MM.1S (cell line): ENCODE results near the gene NDUFB2.
"Not testable (repeated sequence)": the region's sequence is repeated elsewhere in the genome, so short reads cannot be mapped to it uniquely, and the experiment has no call there.

Experiments used
- DNase-seq: peaks from one replicate; pipeline ENCODE4 v3.0.0-alpha.2; 2015
- H2AFZ ChIP-seq: fragments of 300-600 bp; sonication (generic); 2 replicates; pipeline ENCODE4 v1.6.0; 2016; ENCODE audit warnings: antibody characterized with exemption, low read length
- H3F3A ChIP-seq: fragments of 300-600 bp; sonication (generic); 2 replicates; pipeline ENCODE4 v1.6.1; 2016; ENCODE audit warnings: mild to moderate bottlenecking, antibody characterized with exemption, low read length, moderate library complexity, mixed read lengths; ENCODE audit not compliant: insufficient read depth
- H3K27ac ChIP-seq: fragments of 300-600 bp; sonication (generic); 2 replicates; pipeline ENCODE4 v1.5.1; 2016; ENCODE audit warnings: mild to moderate bottlenecking, low read length
- H3K27me3 ChIP-seq: fragments of 300-600 bp; sonication (generic); replicated peaks from 2 replicates; pipeline ENCODE4 v1.6.0; 2016; ENCODE audit warnings: low read length; ENCODE audit not compliant: insufficient read depth
- H3K36me3 ChIP-seq: fragments of 300-600 bp; sonication (generic); replicated peaks from 2 replicates; pipeline ENCODE4 v1.6.1; 2016; ENCODE audit warnings: mild to moderate bottlenecking, low read length, mixed read lengths; ENCODE audit not compliant: insufficient read depth
- H3K4me1 ChIP-seq: fragments of 300-600 bp; sonication (generic); 2 replicates; pipeline ENCODE4 v1.6.1; 2016; ENCODE audit warnings: low read length, mixed read lengths
- H3K4me2 ChIP-seq: fragments of 300-600 bp; sonication (generic); 2 replicates; pipeline ENCODE4 v1.6.0; 2016; ENCODE audit warnings: low read depth, low read length
- H3K4me3 ChIP-seq: fragments of 300-600 bp; sonication (generic); 2 replicates; pipeline ENCODE4 v1.5.1; 2016; ENCODE audit warnings: low read length, mixed read lengths
- H3K79me2 ChIP-seq: fragments of 300-600 bp; sonication (generic); 2 replicates; pipeline ENCODE4 v1.6.1; 2016; ENCODE audit warnings: mixed run types, low read length, mixed read lengths
- H3K9ac ChIP-seq: fragments of 300-600 bp; sonication (generic); 2 replicates; pipeline ENCODE4 v1.6.1; 2016; ENCODE audit warnings: low read length, mixed read lengths
- H3K9me2 ChIP-seq: fragments of 300-600 bp; sonication (generic); replicated peaks from 2 replicates; pipeline ENCODE4 v1.6.1; 2016; ENCODE audit warnings: mild to moderate bottlenecking, low read length, mixed read lengths; ENCODE audit not compliant: insufficient read depth
- H3K9me3 ChIP-seq: fragments of 300-600 bp; sonication (generic); replicated peaks from 2 replicates; pipeline ENCODE4 v1.6.1; 2016; ENCODE audit warnings: mild to moderate bottlenecking, low read length, mixed read lengths; ENCODE audit not compliant: insufficient read depth
- H4K20me1 ChIP-seq: fragments of 300-600 bp; sonication (generic); 2 replicates; pipeline ENCODE4 v1.6.1; 2016; ENCODE audit warnings: mild to moderate bottlenecking, low read length, moderate library complexity, mixed read lengths; ENCODE audit not compliant: insufficient read depth
- CTCF ChIP-seq: fragments of 300-600 bp; sonication (generic); IDR thresholded peaks from 2 replicates; pipeline ENCODE4 v1.5.1; 2016; ENCODE audit warnings: antibody characterized with exemption, low read length, mixed read lengths
- EZH2 ChIP-seq: fragments of 300-600 bp; sonication (generic); optimal IDR thresholded peaks from 2 replicates; pipeline ENCODE3; 2017; ENCODE audit warnings: low read depth, mild to moderate bottlenecking, antibody characterized with exemption, low read length, mixed read lengths
- EZH2phosphoT487 ChIP-seq: fragments of 300-600 bp; sonication (generic); IDR thresholded peaks from 2 replicates; pipeline ENCODE4 v1.6.1; 2018; ENCODE audit warnings: antibody characterized with exemption, low read length

The NDUFB2 gene

GRCh38 chr7:140657891-140658290 is 38.6 kb upstream of the NDUFB2 start:
- no peak overlapping the region for H2AFZ ChIP-seq
- no peaks in the 10 kb centered on the region for H3K9me3 ChIP-seq
- no peaks in the 10 kb centered on the region for H3K36me3 ChIP-seq
- TF ChIP-seq EZH2 (no peak), EZH2phosphoT487 (no peak), CTCF (no peak)
- H3K9me2 ChIP-seq, result no peaks in the 10 kb centered on the region
- H3K4me3 ChIP-seq, result no peak overlapping the region
- no peaks in the 10 kb centered on the region for H3K27me3 ChIP-seq
- no peak overlapping the region for H3K27ac ChIP-seq
- no peaks in the 10 kb centered on the region for H4K20me1 ChIP-seq
- H3K4me1 ChIP-seq, result no peaks in the 10 kb centered on the region
- H3F3A ChIP-seq, result no peaks in the 10 kb centered on the region
- H3K9ac ChIP-seq, result no peak overlapping the region
- no peak for DNase-seq
- H3K79me2 ChIP-seq, result no peaks in the 10 kb centered on the region
- no peak overlapping the region for H3K4me2 ChIP-seq

- Histone ChIP-seq H3F3A (no peaks in the 10 kb centered on the region), H3K4me3 (no peak overlapping the region), H3K27me3 (no peaks in the 10 kb centered on the region), H2AFZ (no peak overlapping the region), H3K36me3 (no peaks in the 10 kb centered on the region), H3K9me2 (no peaks in the 10 kb centered on the region), H4K20me1 (no peaks in the 10 kb centered on the region), H3K27ac (no peak overlapping the region), H3K9me3 (no peaks in the 10 kb centered on the region), H3K4me1 (no peaks in the 10 kb centered on the region), H3K79me2 (no peaks in the 10 kb centered on the region), H3K4me2 (no peak overlapping the region), H3K9ac (no peak overlapping the region)
- no peak for TF ChIP-seq CTCF
- TF ChIP-seq EZH2, result no peak
- TF ChIP-seq EZH2phosphoT487, result no peak
- DNase-seq, result no peak
These were observed 36.7 kb upstream of the NDUFB2 start for GRCh38 chr7:140659856-140660255.

GRCh38 chr7:140661124-140661523 is 35.4 kb upstream of the NDUFB2 start:
- Histone ChIP-seq H3K4me2 (no peak overlapping the region), H3K9me3 (no peaks in the 10 kb centered on the region), H2AFZ (no peak overlapping the region), H3K36me3 (no peaks in the 10 kb centered on the region), H3K9ac (no peak overlapping the region), H4K20me1 (no peaks in the 10 kb centered on the region), H3F3A (no peaks in the 10 kb centered on the region), H3K27ac (no peak overlapping the region), H3K27me3 (no peaks in the 10 kb centered on the region), H3K4me3 (no peak overlapping the region), H3K9me2 (no peaks in the 10 kb centered on the region), H3K79me2 (no peaks in the 10 kb centered on the region), H3K4me1 (no peaks in the 10 kb centered on the region)
- DNase-seq, result no peak
- no peak for TF ChIP-seq CTCF
- TF ChIP-seq EZH2phosphoT487, result no peak
- no peak for TF ChIP-seq EZH2

- not testable (repeated sequence) for H3K4me2 ChIP-seq, H3K9me2 ChIP-seq, H3K79me2 ChIP-seq, H3K36me3 ChIP-seq, H3K27me3 ChIP-seq, H4K20me1 ChIP-seq, H3K9me3 ChIP-seq, H3K27ac ChIP-seq, H3K9ac ChIP-seq, H3F3A ChIP-seq, H3K4me3 ChIP-seq, DNase-seq, H2AFZ ChIP-seq, H3K4me1 ChIP-seq
These were observed 33.6 kb upstream of the NDUFB2 start for GRCh38 chr7:140662938-140663337.
